ENCODE measurements around the gene RGL2.

DNA sequence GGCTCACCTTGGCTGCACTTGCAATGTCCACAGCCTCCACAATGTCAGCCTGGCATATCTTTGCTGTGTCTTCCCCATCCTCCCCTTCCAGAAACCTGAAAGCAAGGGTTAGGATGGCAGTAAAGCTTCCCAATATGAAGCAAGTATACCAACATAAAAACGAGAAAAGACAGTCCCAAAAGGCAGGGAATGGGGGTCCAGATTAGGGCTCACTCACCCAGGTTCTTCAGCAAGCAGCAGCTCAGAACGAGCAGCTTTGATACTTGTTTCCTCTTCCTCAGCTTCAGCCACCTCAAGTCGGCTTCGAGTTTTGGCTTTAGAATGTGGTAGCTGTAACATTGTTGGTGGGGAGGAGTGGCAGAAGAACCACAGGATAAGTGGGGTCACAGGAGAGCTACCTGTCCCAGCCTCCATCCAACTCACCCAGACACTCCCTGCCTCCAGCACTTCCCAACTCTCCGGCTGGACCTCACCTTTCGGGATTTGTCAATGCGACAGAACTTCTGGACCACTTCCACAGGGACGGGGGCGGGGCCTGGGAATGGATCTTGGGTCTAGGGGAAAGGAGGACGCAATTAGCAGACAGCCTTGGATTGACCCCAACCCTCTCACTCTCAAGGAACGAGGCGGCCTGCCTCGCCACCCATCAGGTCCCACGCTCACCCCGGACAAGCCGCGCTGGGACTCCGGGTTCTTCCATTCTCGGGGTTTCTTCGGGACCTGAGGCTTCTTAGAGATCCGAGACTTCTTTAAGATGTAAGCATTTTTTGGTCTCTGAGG is 10.4 kb downstream of the RGL2 start:
- TF ChIP-seq, protein P1, sequence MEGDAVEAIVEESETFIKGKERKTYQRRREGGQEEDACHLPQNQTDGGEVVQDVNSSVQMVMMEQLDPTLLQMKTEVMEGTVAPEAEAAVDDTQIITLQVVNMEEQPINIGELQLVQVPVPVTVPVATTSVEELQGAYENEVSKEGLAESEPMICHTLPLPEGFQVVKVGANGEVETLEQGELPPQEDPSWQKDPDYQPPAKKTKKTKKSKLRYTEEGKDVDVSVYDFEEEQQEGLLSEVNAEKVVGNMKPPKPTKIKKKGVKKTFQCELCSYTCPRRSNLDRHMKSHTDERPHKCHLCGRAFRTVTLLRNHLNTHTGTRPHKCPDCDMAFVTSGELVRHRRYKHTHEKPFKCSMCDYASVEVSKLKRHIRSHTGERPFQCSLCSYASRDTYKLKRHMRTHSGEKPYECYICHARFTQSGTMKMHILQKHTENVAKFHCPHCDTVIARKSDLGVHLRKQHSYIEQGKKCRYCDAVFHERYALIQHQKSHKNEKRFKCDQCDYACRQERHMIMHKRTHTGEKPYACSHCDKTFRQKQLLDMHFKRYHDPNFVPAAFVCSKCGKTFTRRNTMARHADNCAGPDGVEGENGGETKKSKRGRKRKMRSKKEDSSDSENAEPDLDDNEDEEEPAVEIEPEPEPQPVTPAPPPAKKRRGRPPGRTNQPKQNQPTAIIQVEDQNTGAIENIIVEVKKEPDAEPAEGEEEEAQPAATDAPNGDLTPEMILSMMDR (IDR thresholded peaks at IDR 0.05), result no peak
- TF ChIP-seq ZFX (IDR thresholded peaks at IDR 0.05; ENCODE audit: borderline replicate concordance), result no peak
